GM23338 (cell line): ENCODE measurements around the gene NIN.

ENCODE experiments used
- CREB1 ChIP-seq: fragments of 250-450 bp; sonication (Bioruptor Pico); IDR thresholded peaks from 2 replicates; pipeline ENCODE4 v1.5.0; 2020; ENCODE audit warnings: low read depth, mild to moderate bottlenecking, moderate library complexity
- EZH2 ChIP-seq: fragments of 200-600 bp; sonication (generic); IDR thresholded peaks from one replicate; pipeline ENCODE4 v1.8.0; 2017; ENCODE audit warnings: antibody characterized with exemption, mild to moderate bottlenecking, low read depth; ENCODE audit not compliant: unreplicated experiment
- EZH2phosphoT487 ChIP-seq: fragments of 200-600 bp; sonication (generic); IDR thresholded peaks from one replicate; pipeline ENCODE4 v1.8.1; 2018; ENCODE audit warnings: antibody characterized with exemption; ENCODE audit not compliant: unreplicated experiment
- POLR2AphosphoS5 ChIP-seq: IDR thresholded peaks from 2 replicates; pipeline ENCODE4 v1.6.1; 2016; ENCODE audit warnings: antibody characterized with exemption, low read depth
- ZNF331 ChIP-seq: fragments of 250-450 bp; sonication (Bioruptor Pico); IDR thresholded peaks from 2 replicates; pipeline ENCODE4 v1.5.0; 2020; ENCODE audit warnings: low read depth, mild to moderate bottlenecking, moderate library complexity
- TF ChIP-seq, protein P1 (sequence below): IDR thresholded peaks from one replicate; pipeline ENCODE4 v1.6.1; 2018; ENCODE audit warnings: antibody characterized with exemption; ENCODE audit not compliant: unreplicated experiment
- TF ChIP-seq, protein P2 (sequence below), 2 experiments: fragments of 200-600 bp in 1 of 2; sonication (generic) in 1 of 2; conservative IDR thresholded peaks; 2 replicates each; pipeline versions ENCODE4 v1.5.1 to v1.6.1; 2016 to 2017; ENCODE audit warnings: antibody characterized with exemption in 2 of 2, low read depth in 2 of 2, mild to moderate bottlenecking in 2 of 2, moderate library complexity in 1 of 2

DNA sequence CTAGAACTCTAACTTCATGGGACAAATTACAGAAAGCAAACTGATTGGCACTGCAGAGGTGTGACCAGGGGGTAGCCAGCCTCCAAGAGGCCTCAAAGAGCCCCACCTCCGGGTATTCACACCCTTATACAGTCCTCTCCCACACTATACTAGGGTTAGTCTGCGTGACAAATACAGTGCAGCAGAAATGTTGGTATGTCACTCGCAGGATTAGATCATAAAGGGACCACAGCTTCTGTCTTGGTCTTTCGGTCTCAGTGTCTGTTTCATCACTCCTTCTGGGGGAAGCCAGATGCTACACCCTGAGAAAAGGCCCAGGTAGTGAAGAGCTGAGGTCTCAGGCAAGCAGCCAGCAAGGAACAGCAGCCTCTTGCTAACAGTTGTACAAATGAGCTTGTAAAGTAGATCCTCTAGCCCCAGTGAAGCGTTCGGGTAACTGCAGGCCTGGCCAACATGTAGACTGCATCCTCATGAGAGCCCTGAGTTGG lies 94.0 kb downstream of the NIN start:
- TF ChIP-seq, protein P1, sequence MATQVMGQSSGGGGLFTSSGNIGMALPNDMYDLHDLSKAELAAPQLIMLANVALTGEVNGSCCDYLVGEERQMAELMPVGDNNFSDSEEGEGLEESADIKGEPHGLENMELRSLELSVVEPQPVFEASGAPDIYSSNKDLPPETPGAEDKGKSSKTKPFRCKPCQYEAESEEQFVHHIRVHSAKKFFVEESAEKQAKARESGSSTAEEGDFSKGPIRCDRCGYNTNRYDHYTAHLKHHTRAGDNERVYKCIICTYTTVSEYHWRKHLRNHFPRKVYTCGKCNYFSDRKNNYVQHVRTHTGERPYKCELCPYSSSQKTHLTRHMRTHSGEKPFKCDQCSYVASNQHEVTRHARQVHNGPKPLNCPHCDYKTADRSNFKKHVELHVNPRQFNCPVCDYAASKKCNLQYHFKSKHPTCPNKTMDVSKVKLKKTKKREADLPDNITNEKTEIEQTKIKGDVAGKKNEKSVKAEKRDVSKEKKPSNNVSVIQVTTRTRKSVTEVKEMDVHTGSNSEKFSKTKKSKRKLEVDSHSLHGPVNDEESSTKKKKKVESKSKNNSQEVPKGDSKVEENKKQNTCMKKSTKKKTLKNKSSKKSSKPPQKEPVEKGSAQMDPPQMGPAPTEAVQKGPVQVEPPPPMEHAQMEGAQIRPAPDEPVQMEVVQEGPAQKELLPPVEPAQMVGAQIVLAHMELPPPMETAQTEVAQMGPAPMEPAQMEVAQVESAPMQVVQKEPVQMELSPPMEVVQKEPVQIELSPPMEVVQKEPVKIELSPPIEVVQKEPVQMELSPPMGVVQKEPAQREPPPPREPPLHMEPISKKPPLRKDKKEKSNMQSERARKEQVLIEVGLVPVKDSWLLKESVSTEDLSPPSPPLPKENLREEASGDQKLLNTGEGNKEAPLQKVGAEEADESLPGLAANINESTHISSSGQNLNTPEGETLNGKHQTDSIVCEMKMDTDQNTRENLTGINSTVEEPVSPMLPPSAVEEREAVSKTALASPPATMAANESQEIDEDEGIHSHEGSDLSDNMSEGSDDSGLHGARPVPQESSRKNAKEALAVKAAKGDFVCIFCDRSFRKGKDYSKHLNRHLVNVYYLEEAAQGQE, result no peak
- TF ChIP-seq, protein P2, sequence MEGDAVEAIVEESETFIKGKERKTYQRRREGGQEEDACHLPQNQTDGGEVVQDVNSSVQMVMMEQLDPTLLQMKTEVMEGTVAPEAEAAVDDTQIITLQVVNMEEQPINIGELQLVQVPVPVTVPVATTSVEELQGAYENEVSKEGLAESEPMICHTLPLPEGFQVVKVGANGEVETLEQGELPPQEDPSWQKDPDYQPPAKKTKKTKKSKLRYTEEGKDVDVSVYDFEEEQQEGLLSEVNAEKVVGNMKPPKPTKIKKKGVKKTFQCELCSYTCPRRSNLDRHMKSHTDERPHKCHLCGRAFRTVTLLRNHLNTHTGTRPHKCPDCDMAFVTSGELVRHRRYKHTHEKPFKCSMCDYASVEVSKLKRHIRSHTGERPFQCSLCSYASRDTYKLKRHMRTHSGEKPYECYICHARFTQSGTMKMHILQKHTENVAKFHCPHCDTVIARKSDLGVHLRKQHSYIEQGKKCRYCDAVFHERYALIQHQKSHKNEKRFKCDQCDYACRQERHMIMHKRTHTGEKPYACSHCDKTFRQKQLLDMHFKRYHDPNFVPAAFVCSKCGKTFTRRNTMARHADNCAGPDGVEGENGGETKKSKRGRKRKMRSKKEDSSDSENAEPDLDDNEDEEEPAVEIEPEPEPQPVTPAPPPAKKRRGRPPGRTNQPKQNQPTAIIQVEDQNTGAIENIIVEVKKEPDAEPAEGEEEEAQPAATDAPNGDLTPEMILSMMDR (conservative IDR thresholded peaks at IDR 0.05; ENCODE audit: low read depth in 2 of 2), result no peak
- TF ChIP-seq EZH2phosphoT487 (no peak), ZNF331 (no peak), EZH2 (no peak), POLR2AphosphoS5 (no peak), CREB1 (no peak)
